A549 treated with DMSO at 1 μM for 4 hours (cell line): ENCODE data around the gene REL. TPM values are rescaled to one million over a fixed set of nuclear protein-coding genes. Genes with fewer than 3 reads are reported as not detected.

Experiments
- total RNA-seq: library from RNA; stranded (reverse); fragments of 200-300 nt; extraction: Qiagen RNA extraction; gene quantifications from 5 replicates; pipeline ENCODE4 v1.2.3, GENCODE V29; 2022; ENCODE audit warnings: low read depth

REL gene
- 2.5 to 5.2 TPM (median 4.0 TPM) in 5 replicates for total RNA-seq

DNA sequence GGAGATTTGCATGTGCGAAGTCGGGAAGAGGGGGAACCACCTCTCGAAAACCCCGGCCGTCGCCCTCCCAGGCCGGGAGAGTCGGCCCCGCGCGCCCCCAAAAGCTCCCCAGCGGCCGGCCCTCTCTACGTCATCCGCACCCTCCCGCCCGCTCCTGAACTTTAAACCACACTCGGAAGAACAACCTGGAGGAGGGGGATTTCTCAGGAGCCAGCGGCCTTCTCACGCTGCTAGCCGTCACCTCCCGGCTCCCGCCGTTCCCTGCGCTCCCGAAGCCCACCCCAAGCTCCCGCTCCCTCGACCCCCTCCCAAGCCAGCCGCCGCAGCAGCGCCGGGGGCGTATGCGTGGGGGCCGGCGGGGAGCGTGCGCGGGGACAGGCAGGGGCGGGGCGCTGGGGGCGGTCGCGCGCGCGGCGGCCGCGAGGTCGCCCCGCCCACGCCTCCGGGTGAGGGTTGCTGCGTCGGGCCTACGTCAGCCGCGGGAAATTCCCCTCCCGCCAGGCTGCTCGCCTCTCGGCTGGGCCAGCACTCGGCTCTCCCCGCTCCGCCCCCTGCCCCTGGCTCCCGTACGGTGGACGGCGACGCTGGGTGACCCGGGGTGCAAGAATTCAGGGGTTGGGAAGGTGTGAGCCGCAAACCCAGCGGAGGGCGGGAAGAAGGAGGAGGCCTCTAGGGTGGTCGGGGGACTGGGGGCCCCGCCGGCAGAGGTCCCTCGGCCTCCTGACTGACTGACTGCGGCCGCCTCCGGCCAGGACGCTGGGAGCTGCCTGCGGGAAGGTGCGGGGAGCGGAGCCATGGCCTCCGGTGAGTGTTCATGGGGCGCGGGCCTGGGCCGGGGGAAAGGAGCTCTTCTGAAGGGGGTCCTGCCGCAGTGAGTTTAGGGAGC, at the start of gene REL:
Gene REL, plus strand, starts transcription at position 528 of the 886 bp plus-strand sequence. Its CDS starts 267 bp downstream, at position 795.

Other genes with a start within 250 kb of the REL start
- gene PAPOLG, start 125.3 kb upstream of the REL start, total RNA-seq, result 7.8 to 10.6 TPM (median 9.1 TPM) in 5 replicates
- 14.1 to 20.8 TPM (median 17.8 TPM) in 5 replicates for gene PEX13, start 136.1 kb downstream of the REL start, total RNA-seq
- 2.1 to 3.5 TPM (median 3.2 TPM) in 5 replicates for gene PUS10, start 136.7 kb downstream of the REL start, total RNA-seq
- 9.7 to 15.5 TPM (median 13.5 TPM) in 5 replicates for gene SANBR, start 184.3 kb downstream of the REL start, total RNA-seq